Measurements from ENCODE around the gene DPRX. TPM values are rescaled to one million over a fixed set of nuclear protein-coding genes. Genes with fewer than 3 reads are reported as not detected.
"Not testable (repeated sequence)": the region's sequence is repeated elsewhere in the genome, so short reads cannot be mapped to it uniquely, and the experiment has no call there.

DPRX gene
- total RNA-seq, 1 donor from 2014 or later, result not detected

DNA sequence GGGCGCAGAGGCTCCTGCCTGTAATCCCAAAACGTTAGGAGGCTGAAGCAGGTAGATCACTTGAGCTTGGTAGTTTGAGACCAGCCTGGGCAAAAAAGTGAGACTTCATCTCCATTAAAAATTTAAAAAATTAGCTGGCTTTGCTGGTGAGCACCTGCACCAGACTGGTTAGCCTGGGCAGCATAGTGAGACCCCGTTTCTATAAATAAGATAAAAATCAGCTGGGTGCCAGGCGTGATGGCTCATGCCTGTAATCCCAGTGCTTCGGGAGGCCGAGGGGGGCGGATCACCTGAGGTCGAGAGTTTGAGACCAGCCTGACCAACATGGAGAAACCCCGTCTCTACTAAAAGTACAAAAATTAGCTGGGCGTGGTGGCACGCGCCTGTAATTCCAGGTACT, 32.4 kb downstream of the DPRX start:
- Histone ChIP-seq H3K9ac (ENCODE audit: low read length) (no peak overlapping the region), H3K9me3 (ENCODE audit: insufficient read depth, low read depth, low read length) (peaks cover 4% of the 10 kb centered on the region), H3K4me2 (ENCODE audit: low read length) (no peak overlapping the region), H2AFZ (ENCODE audit: low read depth, low read length) (no peak overlapping the region), H3K4me1 (ENCODE audit: insufficient read depth, low read length) (no peaks in the 10 kb centered on the region), H3K27me3 (ENCODE audit: insufficient read depth, low read length) (no peaks in the 10 kb centered on the region), H3K79me2 (ENCODE audit: insufficient read depth, low read length) (no peaks in the 10 kb centered on the region), H3K36me3 (ENCODE audit: insufficient read depth, low read length) (no peaks in the 10 kb centered on the region), H3K4me3 (ENCODE audit: insufficient read depth, low read depth, low read length) (no peak overlapping the region), H3K27ac (ENCODE audit: low read depth, low read length) (no peak overlapping the region), H4K20me1 (ENCODE audit: insufficient read depth, low read length) (no peaks in the 10 kb centered on the region)
- Mint-ChIP-seq H3K27me3 (ENCODE audit: low read depth, unreplicated experiment) (no peaks in the 10 kb centered on the region), H3K4me1 (ENCODE audit: low read depth, unreplicated experiment) (no peaks in the 10 kb centered on the region), H3K36me3 (ENCODE audit: low read depth, unreplicated experiment) (no peaks in the 10 kb centered on the region), H3K9me3 (ENCODE audit: unreplicated experiment) (peaks cover 7% of the 10 kb centered on the region), H3K4me3 (ENCODE audit: unreplicated experiment) (no peak overlapping the region), H3K27ac (ENCODE audit: unreplicated experiment) (no peak overlapping the region)
- FAIRE-seq, result no peak
- no peak for DNase-seq (ENCODE audit: low read depth)
- TF ChIP-seq EZH2 (IDR thresholded peaks at IDR 0.05; ENCODE audit: insufficient read depth, low read length), result no peak
- TF ChIP-seq, protein P1, sequence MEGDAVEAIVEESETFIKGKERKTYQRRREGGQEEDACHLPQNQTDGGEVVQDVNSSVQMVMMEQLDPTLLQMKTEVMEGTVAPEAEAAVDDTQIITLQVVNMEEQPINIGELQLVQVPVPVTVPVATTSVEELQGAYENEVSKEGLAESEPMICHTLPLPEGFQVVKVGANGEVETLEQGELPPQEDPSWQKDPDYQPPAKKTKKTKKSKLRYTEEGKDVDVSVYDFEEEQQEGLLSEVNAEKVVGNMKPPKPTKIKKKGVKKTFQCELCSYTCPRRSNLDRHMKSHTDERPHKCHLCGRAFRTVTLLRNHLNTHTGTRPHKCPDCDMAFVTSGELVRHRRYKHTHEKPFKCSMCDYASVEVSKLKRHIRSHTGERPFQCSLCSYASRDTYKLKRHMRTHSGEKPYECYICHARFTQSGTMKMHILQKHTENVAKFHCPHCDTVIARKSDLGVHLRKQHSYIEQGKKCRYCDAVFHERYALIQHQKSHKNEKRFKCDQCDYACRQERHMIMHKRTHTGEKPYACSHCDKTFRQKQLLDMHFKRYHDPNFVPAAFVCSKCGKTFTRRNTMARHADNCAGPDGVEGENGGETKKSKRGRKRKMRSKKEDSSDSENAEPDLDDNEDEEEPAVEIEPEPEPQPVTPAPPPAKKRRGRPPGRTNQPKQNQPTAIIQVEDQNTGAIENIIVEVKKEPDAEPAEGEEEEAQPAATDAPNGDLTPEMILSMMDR (IDR thresholded peaks at IDR 0.05; ENCODE audit: insufficient read depth, low read depth, low read length), result no peak

DNA sequence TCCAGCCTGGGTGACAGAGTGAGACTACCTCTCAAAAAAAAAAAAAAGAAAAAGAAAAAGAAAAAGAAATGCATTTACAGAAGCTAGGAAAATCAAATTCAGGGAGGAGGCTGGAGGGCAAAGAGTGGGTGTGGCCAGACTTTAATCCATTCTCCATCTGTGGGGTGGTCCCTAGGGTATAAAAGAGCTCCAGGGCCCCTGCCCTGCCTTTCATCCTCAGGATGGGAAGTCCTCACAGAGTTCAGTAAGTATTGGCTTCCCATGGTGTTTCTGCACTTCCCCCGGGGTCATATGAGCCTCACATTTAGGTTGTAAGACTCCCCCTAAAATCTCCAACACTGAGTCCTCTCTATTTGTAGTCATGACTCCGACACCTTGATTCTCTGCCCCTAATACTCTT, 33.0 kb downstream of the DPRX start:
- Histone ChIP-seq H4K20me1 (ENCODE audit: insufficient read depth, low read length) (no peaks in the 10 kb centered on the region), H3K4me3 (ENCODE audit: insufficient read depth, low read depth, low read length) (no peak overlapping the region), H3K27me3 (ENCODE audit: insufficient read depth, low read length) (no peaks in the 10 kb centered on the region), H3K4me1 (ENCODE audit: insufficient read depth, low read length) (no peaks in the 10 kb centered on the region), H3K9ac (ENCODE audit: low read length) (no peak overlapping the region), H3K79me2 (ENCODE audit: insufficient read depth, low read length) (no peaks in the 10 kb centered on the region), H3K4me2 (ENCODE audit: low read length) (no peak overlapping the region), H2AFZ (ENCODE audit: low read depth, low read length) (no peak overlapping the region), H3K36me3 (ENCODE audit: insufficient read depth, low read length) (no peaks in the 10 kb centered on the region), H3K27ac (ENCODE audit: low read depth, low read length) (no peak overlapping the region), H3K9me3 (ENCODE audit: insufficient read depth, low read depth, low read length) (peaks cover 4% of the 10 kb centered on the region)
- TF ChIP-seq, protein P1 (IDR thresholded peaks at IDR 0.05; ENCODE audit: insufficient read depth, low read depth, low read length), result no peak
- no peak for TF ChIP-seq EZH2 (IDR thresholded peaks at IDR 0.05; ENCODE audit: insufficient read depth, low read length)
- Mint-ChIP-seq H3K27me3 (ENCODE audit: low read depth, unreplicated experiment) (no peaks in the 10 kb centered on the region), H3K4me3 (ENCODE audit: unreplicated experiment) (no peak overlapping the region), H3K9me3 (ENCODE audit: unreplicated experiment) (peaks cover 7% of the 10 kb centered on the region), H3K36me3 (ENCODE audit: low read depth, unreplicated experiment) (no peaks in the 10 kb centered on the region), H3K27ac (ENCODE audit: unreplicated experiment) (no peak overlapping the region), H3K4me1 (ENCODE audit: low read depth, unreplicated experiment) (no peaks in the 10 kb centered on the region)
- FAIRE-seq, result no peak
- DNase-seq (ENCODE audit: low read depth), result no peak

DNA sequence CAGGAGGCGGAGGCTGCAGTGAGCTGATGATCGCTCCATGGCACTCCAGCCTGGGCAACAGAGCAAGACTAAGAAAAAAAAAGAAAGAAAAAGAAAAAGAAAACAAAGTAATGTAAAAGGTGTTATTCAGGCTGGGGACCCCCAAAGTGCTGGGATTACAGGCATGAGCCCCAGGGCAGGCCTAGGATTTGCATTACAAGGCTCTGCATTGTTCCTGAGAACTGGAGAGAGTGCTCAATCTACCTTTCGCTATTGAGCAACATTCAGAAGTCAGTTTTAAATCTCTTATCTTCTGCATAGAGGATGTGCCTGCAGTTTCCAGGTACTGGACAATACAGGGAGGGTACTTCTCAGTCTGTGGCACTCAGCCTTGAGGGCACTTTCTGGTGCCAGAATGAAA, 34.5 kb downstream of the DPRX start:
- FAIRE-seq; H3K4me2 ChIP-seq (ENCODE audit: low read length); H3K27me3 ChIP-seq (ENCODE audit: insufficient read depth, low read length); H3K4me1 Mint-ChIP-seq (ENCODE audit: low read depth, unreplicated experiment); H3K36me3 Mint-ChIP-seq (ENCODE audit: low read depth, unreplicated experiment); H3K9ac ChIP-seq (ENCODE audit: low read length); H3K9me3 Mint-ChIP-seq (ENCODE audit: unreplicated experiment); H3K4me1 ChIP-seq (ENCODE audit: insufficient read depth, low read length); H3K9me3 ChIP-seq (ENCODE audit: insufficient read depth, low read depth, low read length); H3K27ac Mint-ChIP-seq (ENCODE audit: unreplicated experiment); H3K36me3 ChIP-seq (ENCODE audit: insufficient read depth, low read length); H3K79me2 ChIP-seq (ENCODE audit: insufficient read depth, low read length); H4K20me1 ChIP-seq (ENCODE audit: insufficient read depth, low read length); H3K27ac ChIP-seq (ENCODE audit: low read depth, low read length); DNase-seq (ENCODE audit: low read depth); H2AFZ ChIP-seq (ENCODE audit: low read depth, low read length); H3K4me3 Mint-ChIP-seq (ENCODE audit: unreplicated experiment); H3K27me3 Mint-ChIP-seq (ENCODE audit: low read depth, unreplicated experiment); H3K4me3 ChIP-seq (ENCODE audit: insufficient read depth, low read depth, low read length): not testable (repeated sequence)

DNA sequence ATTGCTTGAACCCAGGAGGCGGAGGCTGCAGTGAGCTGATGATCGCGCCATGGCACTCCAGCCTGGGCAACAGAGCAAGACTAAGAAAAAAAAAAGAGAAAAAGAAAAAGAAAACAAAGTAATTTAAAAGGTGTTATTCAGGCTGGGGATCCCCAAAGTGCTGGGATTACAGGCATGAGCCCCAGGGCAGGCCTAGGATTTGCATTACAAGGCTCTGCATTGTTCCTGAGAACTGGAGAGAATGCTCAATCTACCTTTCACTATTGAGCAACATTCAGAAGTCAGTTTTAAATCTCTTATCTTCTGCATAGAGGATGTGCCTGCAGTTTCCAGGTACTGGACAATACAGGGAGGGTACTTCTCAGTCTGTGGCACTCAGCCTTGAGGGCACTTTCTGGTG, 37.0 kb downstream of the DPRX start:
- H3K4me3 Mint-ChIP-seq (ENCODE audit: unreplicated experiment); H3K9me3 Mint-ChIP-seq (ENCODE audit: unreplicated experiment); H3K36me3 Mint-ChIP-seq (ENCODE audit: low read depth, unreplicated experiment); H4K20me1 ChIP-seq (ENCODE audit: insufficient read depth, low read length); H3K4me1 Mint-ChIP-seq (ENCODE audit: low read depth, unreplicated experiment); H3K4me3 ChIP-seq (ENCODE audit: insufficient read depth, low read depth, low read length); H3K27me3 ChIP-seq (ENCODE audit: insufficient read depth, low read length); H3K27ac Mint-ChIP-seq (ENCODE audit: unreplicated experiment); H3K79me2 ChIP-seq (ENCODE audit: insufficient read depth, low read length); H3K36me3 ChIP-seq (ENCODE audit: insufficient read depth, low read length); H3K27ac ChIP-seq (ENCODE audit: low read depth, low read length); FAIRE-seq; H2AFZ ChIP-seq (ENCODE audit: low read depth, low read length); H3K27me3 Mint-ChIP-seq (ENCODE audit: low read depth, unreplicated experiment); H3K9me3 ChIP-seq (ENCODE audit: insufficient read depth, low read depth, low read length); H3K4me2 ChIP-seq (ENCODE audit: low read length); H3K9ac ChIP-seq (ENCODE audit: low read length); H3K4me1 ChIP-seq (ENCODE audit: insufficient read depth, low read length); DNase-seq (ENCODE audit: low read depth): not testable (repeated sequence)

All from astrocyte (in vitro differentiated cells and primary cell).